GM19372 (cell line): ENCODE measurements around the gene TRAP1.

Experiments used
- ATAC-seq: cut with Tn5 transposase; IDR thresholded peaks from one replicate; pipeline ENCODE4 v1.9.1; 2021; ENCODE audit warnings: mild to moderate bottlenecking, low read depth, moderate library complexity; ENCODE audit not compliant: unreplicated experiment

The TRAP1 gene

GRCh38 chr16:3737181-3737580 lies 19.9 kb upstream of the TRAP1 start:
- no peak for ATAC-seq

DNA sequence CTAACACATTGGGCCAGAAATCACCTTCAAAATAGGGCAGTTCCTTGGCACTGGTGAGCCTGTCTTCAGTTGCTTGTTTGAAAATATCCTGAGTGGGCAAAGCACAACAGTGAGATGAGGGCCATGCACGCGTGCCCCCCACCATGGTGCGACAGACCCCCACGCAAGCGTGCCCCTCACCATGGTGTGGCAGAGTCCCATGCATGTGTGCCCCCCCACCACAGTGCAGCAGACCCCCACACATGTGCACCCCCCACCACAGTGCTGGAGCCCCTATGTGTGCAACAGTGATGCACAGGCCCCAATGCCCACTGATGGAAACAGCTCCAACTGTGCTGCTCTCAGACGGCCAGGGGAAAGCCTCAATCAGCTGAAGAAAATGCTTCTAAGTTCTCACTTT lies 18.8 kb upstream of the TRAP1 start:
- no peak for ATAC-seq

- no peak for ATAC-seq
Observed at GRCh38 chr16:3735541-3735940, 18.2 kb upstream of the TRAP1 start.

DNA sequence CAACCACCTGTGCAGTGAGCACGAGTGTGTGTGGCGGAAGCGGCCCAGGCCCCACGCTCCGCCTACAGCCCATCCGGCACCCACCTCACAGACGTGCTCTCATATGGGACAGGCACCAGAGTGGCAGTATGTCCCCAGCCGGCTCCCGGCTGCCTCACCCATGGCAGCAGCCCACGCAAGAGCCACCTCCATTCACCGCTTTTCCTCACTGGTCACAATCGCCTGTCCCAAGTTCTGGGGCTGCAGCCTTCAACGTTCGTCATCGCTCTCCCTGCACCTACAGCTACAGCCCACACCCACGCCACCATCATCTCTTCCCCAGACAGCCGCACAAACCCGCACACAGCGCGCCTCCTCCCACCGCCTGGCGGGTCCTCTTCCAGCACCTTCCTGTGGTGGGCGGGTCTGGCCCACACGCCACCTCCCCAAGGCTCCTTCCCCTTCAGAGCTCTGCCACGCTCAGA lies 17.5 kb upstream of the TRAP1 start:
- ATAC-seq = no peak

GRCh38 chr16:3734084-3734757 lies 16.9 kb upstream of the TRAP1 start:
- no peak for ATAC-seq

- no peak for ATAC-seq
Observed at GRCh38 chr16:3732171-3732570, 14.8 kb upstream of the TRAP1 start.

DNA sequence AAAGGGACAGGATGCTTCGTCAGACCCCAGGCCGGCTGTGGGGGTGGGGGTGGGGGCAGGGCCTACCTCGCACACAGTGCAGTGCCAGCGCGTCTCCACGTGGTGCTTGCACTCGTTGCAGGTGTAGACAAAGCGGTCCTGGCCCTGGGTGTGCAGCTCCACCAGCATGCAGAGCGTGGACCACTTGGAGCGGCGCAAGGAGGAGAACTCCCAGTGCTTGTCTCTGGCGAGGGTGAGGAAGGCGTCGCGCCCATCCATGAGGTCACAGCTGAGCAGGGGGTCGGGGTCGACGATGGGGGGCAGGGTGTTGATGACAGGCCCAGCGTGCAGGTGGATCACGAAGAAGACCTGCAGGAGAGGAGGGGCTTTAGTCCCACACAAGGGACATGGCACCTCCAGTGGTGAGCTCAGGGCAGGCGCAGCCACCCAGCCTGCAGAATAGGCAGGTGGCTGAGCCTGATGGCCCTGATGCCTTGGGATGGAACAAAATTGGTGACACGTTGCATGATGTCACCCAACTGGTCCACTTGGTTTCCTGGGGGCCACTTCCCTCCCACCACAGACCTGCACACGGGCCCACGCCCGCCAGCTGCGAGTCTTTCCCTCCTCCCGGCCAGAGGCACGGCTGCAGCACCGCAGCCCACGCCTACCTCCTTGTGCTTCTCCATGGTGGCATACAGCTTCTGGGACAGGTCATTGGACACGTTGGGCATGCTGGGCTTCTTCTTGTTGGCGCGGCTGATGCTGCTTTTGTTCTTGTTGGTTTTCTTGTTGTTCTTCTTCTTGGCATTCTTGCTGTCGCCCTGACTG lies 14.0 kb upstream of the TRAP1 start:
- no peak for ATAC-seq

GRCh38 chr16:3730161-3731125 lies 13.1 kb upstream of the TRAP1 start:
- no peak for ATAC-seq

DNA sequence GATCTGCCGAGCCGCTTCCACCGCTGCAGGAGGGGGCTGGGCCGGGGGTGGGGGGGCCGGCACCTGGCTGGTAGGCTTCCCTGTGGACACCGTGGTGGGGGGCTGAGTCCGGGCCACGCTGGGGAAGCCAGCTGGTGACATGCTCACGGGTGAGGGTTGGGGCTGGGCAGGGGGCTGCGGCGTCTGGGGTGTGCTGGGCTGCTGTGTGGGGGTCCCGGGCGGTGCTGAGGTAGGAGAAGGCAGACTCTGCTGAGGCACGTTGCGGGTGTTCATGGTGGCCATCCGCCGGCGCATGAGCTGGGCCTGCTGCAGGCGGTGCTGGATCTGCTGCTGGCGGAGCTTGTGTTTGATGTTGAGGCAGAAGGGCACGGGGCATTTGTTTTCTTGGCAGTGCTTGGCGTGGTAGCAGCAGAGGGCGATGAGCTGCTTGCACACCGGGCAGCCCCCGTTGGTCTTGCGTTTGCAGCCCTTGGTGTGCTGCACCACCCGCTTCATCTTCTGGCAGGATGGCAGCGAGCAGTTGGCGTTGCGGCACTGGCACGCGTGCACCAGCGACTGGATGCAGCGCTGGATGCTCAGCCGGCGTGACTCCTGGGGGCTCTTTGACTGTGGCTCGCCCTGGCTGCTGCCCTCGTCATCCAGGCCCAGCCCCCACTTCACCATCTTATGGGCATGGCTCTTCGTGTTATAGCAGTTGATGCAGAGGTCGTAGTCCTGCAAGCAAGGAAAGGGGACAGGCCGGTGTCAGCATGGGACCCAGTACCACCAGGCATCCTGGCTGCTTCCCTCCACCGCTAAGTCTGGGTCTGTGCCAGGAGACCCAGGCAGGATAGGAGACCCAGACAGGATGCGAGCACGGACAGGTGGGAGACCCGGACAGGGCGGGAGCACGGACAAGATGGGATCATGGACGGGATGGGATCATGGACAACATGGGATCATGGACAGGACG lies 12.1 kb upstream of the TRAP1 start:
- no peak for ATAC-seq

DNA sequence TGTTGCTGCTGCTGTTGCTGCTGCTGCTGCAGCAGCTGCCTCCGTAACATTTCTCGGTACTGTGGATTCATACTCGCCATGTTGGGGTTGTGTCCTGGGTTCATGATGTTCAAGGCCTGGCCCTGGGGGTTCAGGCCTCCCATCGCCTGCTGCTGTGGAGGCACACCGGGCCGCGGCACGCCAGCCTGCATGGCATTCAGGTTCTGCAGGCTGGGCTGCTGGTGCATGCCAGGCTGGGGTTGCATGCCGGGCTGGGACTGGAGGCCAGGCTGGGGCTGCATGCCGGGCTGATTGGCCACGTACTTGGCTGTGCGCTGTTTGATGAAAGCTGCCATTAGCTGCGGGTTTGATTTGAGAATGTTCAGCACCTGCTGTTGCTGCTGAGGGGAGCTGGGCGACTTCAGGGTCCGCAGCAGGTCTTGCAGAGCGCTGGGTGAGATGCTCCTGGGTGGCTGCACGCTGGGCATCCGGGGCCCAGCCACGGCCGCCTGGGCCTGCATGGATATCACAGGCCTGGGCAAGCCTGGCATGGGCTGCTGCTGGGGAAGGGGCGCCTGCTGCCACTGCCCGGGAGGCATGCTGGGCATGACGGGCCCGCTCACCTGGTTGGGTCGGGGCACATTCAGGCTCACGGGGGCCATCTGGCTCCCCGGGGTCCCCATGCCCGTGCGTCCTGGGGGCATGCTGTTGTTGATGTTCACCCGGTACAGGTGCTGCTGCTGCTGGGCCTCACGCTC lies 11.3 kb upstream of the TRAP1 start:
- no peak for ATAC-seq

DNA sequence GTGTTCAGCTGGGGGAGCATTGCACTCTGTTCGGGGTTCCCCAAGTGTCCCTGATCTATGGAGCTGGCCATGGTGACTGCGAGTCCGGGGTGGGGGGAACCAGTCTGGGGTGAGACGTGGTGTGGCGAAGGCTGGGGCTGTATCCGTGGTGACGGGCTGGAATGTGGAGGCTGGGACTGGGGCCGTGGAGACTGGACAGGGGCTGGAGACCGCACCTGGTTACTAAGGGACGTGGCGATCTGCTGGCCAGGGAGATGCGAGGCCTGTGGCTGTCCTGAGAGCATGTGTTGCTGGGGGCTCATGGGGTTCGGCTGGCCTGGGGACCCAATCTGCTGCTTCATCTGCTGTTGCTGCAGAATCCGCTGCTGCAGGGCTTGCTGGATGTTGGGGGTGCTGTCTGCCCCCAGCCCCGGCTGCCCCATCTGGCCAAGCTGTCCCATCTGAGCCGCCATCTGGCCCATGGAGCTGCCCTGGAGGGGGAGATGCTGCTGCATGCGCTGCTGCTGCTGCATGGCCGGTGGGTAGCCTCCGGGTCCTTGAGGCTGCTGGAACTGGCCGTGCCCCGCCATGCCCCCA lies 10.6 kb upstream of the TRAP1 start:
- ATAC-seq = no peak

DNA sequence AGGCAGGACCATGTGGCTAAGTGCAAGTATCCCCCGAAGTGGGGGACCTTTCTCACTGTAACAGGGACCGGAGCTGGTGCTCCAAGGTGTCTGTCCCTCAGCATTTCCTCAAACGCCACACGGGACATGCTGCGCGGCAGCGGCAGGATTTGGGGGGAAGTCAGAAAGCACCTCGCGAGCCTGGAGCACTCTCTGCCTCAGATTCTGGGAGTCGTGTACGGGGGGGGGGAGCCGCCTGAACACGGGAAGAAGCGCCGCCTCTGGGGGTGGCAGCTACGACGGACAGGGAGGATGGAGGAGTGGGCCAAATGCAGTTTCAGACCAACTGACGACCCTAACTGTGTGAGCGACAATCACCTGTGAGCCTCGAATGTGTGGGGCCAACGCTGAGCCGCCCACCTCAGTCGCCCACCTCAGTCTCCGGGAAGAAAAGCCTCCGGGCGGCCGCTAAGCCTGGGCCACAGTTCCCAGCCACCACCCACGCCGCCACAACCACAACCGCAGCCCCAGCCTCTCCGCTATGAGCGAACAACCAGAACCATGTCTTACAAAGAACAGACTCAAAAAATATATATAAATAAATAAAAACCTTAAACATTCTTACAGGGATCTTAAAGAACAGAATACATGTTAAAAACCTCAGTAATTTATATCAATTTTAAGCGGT lies 8.8 kb upstream of the TRAP1 start:
- no peak for ATAC-seq

DNA sequence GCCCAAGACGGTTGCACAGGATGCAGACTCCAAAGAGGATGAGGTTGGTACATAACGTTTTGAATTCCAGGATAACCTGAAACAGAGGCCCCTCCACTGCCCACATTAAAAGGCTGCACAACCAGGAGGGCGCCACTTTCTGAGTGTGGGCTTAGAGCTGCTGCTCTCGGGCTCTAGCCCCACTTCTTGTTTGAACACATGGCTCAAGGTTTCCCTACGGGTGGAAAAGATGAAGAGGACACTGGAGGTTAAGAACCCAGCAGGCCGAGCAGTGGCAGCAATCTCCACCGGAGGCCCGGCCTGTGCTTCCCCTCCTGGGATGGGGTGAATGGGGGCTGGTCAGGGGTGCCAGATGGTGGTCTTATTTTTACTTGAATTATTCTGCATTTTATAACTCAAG lies 8.0 kb upstream of the TRAP1 start:
- ATAC-seq = no peak

DNA sequence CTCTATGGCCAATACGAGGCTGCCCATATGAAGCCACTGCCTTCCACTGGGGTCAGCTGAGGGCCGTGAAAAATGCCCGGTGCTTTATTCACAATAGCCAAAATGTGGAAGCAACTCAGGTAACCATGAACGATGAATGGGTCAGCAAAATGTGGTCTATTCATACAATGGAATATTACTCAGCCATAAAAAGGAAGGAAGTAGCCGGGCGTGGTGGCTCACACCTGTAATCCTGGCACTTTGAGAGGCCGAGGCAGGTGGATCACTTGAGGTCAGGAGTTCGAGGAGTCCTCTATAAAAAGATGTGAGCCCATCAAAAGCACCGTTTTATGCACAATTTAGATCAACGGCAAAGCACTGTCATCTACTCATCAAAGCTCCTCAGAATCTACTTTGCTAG lies 5.2 kb upstream of the TRAP1 start:
- no peak for ATAC-seq

- ATAC-seq = no peak
Observed at GRCh38 chr16:3720418-3720817, 3.1 kb upstream of the TRAP1 start.

- ATAC-seq = no peak
Observed at GRCh38 chr16:3718628-3719027, 1.3 kb upstream of the TRAP1 start.

GRCh38 chr16:3718019-3718391 lies 681 bp upstream of the TRAP1 start:
- ATAC-seq = no peak

DNA sequence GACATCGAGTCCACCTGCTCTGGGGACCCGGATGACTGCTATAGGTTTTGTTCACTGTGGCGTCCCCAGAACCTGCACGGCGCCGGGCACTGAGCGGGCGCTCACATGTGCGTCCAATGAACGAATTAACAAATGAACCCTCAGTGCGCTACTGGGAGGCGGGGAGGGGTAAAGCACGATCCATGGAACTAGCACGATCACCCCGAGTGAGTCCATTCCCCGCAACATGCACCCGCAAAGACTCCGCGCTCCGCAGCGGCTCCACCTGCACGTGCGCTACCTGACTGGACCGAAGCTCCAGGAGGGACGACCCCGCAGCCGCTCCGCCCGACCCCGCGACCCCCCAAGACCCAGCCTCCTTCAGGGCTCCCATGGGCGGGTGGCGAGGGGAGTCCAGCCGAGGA lies 491 bp downstream of the TRAP1 start:
- peak; percentile 34 for ATAC-seq
